WTC11 (cell line): ENCODE data around the gene GALNT16. TPM values are rescaled to one million over a fixed set of nuclear protein-coding genes. Genes with fewer than 3 reads are reported as not detected.

Source experiments
- ATAC-seq: fragments of 200-7000 bp; cut with Tn5 transposase; 2 replicates; pipeline ENCODE4 v1.10.0; 2021; ENCODE audit warnings: mild to moderate bottlenecking, moderate library complexity
- Bru-seq: library from RNA; stranded (reverse); fragments of 400-500 nt; gene quantifications from one replicate; lab custom pipeline; 2021; lab: Mats Ljungman, UMichigan
- CTCF ChIA-PET: fragments of 300-600 bp; sonication (Branson Sonifier 250); formaldehyde crosslinking; loops from one replicate; lab custom pipeline; 2021; ENCODE audit warnings: antibody characterized with exemption; lab: Charles Lee
- POLR2A ChIA-PET: fragments of 350-600 bp; sonication (Branson Sonifier 250); formaldehyde crosslinking; loops from one replicate; lab custom pipeline; 2021; ENCODE audit warnings: antibody characterized with exemption; lab: Charles Lee
- DNase-seq: peaks from one replicate; pipeline ENCODE4 v3.0.0; 2021; ENCODE audit warnings: low spot score
- H3K27ac Mint-ChIP-seq: 2 replicates; pipeline ENCODE4 v1.8.0; 2021; ENCODE audit warnings: mixed read lengths
- H3K27me3 Mint-ChIP-seq: 2 replicates; pipeline ENCODE4 v1.8.0; 2021; ENCODE audit warnings: low read depth, mild to moderate bottlenecking, moderate library complexity, mixed read lengths
- H3K36me3 Mint-ChIP-seq: 2 replicates; pipeline ENCODE4 v1.8.0; 2021; ENCODE audit warnings: mixed read lengths
- H3K4me1 Mint-ChIP-seq: 2 replicates; pipeline ENCODE4 v1.8.0; 2022; ENCODE audit warnings: mixed read lengths
- H3K4me3 Mint-ChIP-seq: 2 replicates; pipeline ENCODE4 v1.8.0; 2021; ENCODE audit warnings: mild to moderate bottlenecking, moderate library complexity, mixed read lengths
- H3K9me3 Mint-ChIP-seq: 2 replicates; pipeline ENCODE4 v1.8.0; 2021; ENCODE audit warnings: mixed read lengths
- ESRRA ChIP-seq: sonication (generic); formaldehyde crosslinking; IDR thresholded peaks from 2 replicates; pipeline ENCODE4 v1.8.1; 2022; ENCODE audit warnings: mild to moderate bottlenecking, missing genetic modification reagents, borderline replicate concordance
- FOXJ3 ChIP-seq: sonication (generic); formaldehyde crosslinking; IDR thresholded peaks from 2 replicates; pipeline ENCODE4 v1.9.0; 2021; ENCODE audit warnings: missing genetic modification reagents, mild to moderate bottlenecking, borderline replicate concordance
- FOXP1 ChIP-seq: sonication (generic); formaldehyde crosslinking; IDR thresholded peaks from 2 replicates; pipeline ENCODE4 v1.8.0; 2022; ENCODE audit warnings: missing genetic modification reagents, mild to moderate bottlenecking, moderate library complexity, borderline replicate concordance
- GRHL2 ChIP-seq: fragments of 250-450 bp; sonication (Bioruptor Pico); IDR thresholded peaks from 2 replicates; pipeline ENCODE4 v1.8.0; 2022; ENCODE audit warnings: mild to moderate bottlenecking, moderate library complexity; ENCODE audit not compliant: insufficient replicate concordance, severe bottlenecking
- GTF2I ChIP-seq: fragments of 250-450 bp; sonication (Bioruptor Pico); conservative IDR thresholded peaks from 2 replicates; pipeline ENCODE4 v1.4.0; 2021; ENCODE audit warnings: mild to moderate bottlenecking
- HMGA2 ChIP-seq: fragments of 250-450 bp; sonication (Bioruptor Pico); IDR thresholded peaks from 2 replicates; pipeline ENCODE4 v1.4.0; 2021; ENCODE audit warnings: mild to moderate bottlenecking, moderate library complexity
- NFATC4 ChIP-seq: fragments of 250-450 bp; sonication (Bioruptor Pico); IDR thresholded peaks from 2 replicates; pipeline ENCODE4 v1.9.0; 2021; ENCODE audit warnings: mild to moderate bottlenecking
- NR1H2 ChIP-seq: sonication (generic); formaldehyde crosslinking; IDR thresholded peaks from 2 replicates; pipeline ENCODE4 v1.9.0; 2021; ENCODE audit warnings: mild to moderate bottlenecking, moderate library complexity, missing genetic modification reagents
- OVOL2 ChIP-seq: fragments of 250-450 bp; sonication (Bioruptor Pico); IDR thresholded peaks from 2 replicates; pipeline ENCODE4 v1.9.0; 2021; ENCODE audit warnings: mild to moderate bottlenecking, borderline replicate concordance
- RORB ChIP-seq: fragments of 250-450 bp; sonication (Bioruptor Pico); IDR thresholded peaks from 2 replicates; pipeline ENCODE4 v1.9.0; 2021; ENCODE audit warnings: mild to moderate bottlenecking
- SP1 ChIP-seq: sonication (generic); formaldehyde crosslinking; conservative IDR thresholded peaks from 2 replicates; pipeline ENCODE4 v1.8.1; 2022; ENCODE audit warnings: missing genetic modification reagents
- TEAD1 ChIP-seq: sonication (generic); formaldehyde crosslinking; IDR thresholded peaks from 2 replicates; pipeline ENCODE4 v1.8.0; 2022; ENCODE audit warnings: mild to moderate bottlenecking, missing genetic modification reagents
- TP53 ChIP-seq: sonication (generic); formaldehyde crosslinking; IDR thresholded peaks from 2 replicates; pipeline ENCODE4 v1.8.1; 2023; ENCODE audit warnings: mild to moderate bottlenecking, missing genetic modification reagents
- ZNF232 ChIP-seq: sonication (generic); formaldehyde crosslinking; IDR thresholded peaks from 2 replicates; pipeline ENCODE4 v1.8.0; 2022; ENCODE audit warnings: mild to moderate bottlenecking, missing genetic modification reagents
- ZNF263 ChIP-seq: sonication (generic); formaldehyde crosslinking; IDR thresholded peaks from 2 replicates; pipeline ENCODE4 v1.8.1; 2022; ENCODE audit warnings: low read depth, mild to moderate bottlenecking, moderate library complexity, missing genetic modification reagents
- long read RNA-seq, 3 experiments: library from RNA in 1 of 3; library from capped mRNA in 1 of 3; library from polyadenylated mRNA in 1 of 3; unstranded in 2 of 3; stranded (forward) in 1 of 3; transcript quantifications; one replicate each; pipeline ENCODE4 v2.0.0, GENCODE V29; 2021
- total RNA-seq: library from RNA; stranded (reverse); gene quantifications from 3 replicates; pipeline ENCODE4 v1.2.3, GENCODE V29; 2021
- TF ChIP-seq, protein P1 (sequence below): sonication (generic); formaldehyde crosslinking; IDR thresholded peaks from 2 replicates; pipeline ENCODE4 v1.8.1; 2023; ENCODE audit warnings: mild to moderate bottlenecking, moderate library complexity, missing genetic modification reagents
- TF ChIP-seq, protein P2 (sequence below): sonication (generic); formaldehyde crosslinking; IDR thresholded peaks from 2 replicates; pipeline ENCODE4 v1.8.0; 2022; ENCODE audit warnings: mild to moderate bottlenecking, missing genetic modification reagents
- TF ChIP-seq, protein P3 (sequence below): sonication (generic); formaldehyde crosslinking; IDR thresholded peaks from 2 replicates; pipeline ENCODE4 v1.8.0; 2022; ENCODE audit warnings: mild to moderate bottlenecking, missing genetic modification reagents
- TF ChIP-seq, protein P4 (sequence below): fragments of 200-600 bp; IDR thresholded peaks from 2 replicates; pipeline ENCODE4 v1.8.0; 2022; ENCODE audit warnings: antibody characterized with exemption
- TF ChIP-seq, protein P5 (sequence below): fragments of 250-450 bp; sonication (Bioruptor Pico); IDR thresholded peaks from 2 replicates; pipeline ENCODE4 v2.1.2; 2022; ENCODE audit warnings: mild to moderate bottlenecking, moderate library complexity
- TF ChIP-seq, protein P6 (sequence below): sonication (generic); formaldehyde crosslinking; IDR thresholded peaks from 2 replicates; pipeline ENCODE4 v1.8.1; 2023; ENCODE audit warnings: mild to moderate bottlenecking, missing genetic modification reagents, moderate library complexity
- TF ChIP-seq, protein P7 (sequence below): sonication (generic); formaldehyde crosslinking; IDR thresholded peaks from 2 replicates; pipeline ENCODE4 v1.8.1; 2022; ENCODE audit warnings: low read depth, missing genetic modification reagents, borderline replicate concordance

The GALNT16 gene
- total RNA-seq (3.0 to 4.5 TPM (median 3.8 TPM) in 3 replicates), Bru-seq, nascent RNA (percentile 30 among the genes with signal in this experiment)
- long read RNA-seq, experiment 1, full-length matches to known transcripts = 6 of 9 reads
- long read RNA-seq, experiment 1, partial matches to known transcripts = 1 of 9 reads
- long read RNA-seq, experiment 1, other reads (novel, unspliced or antisense) = 2 of 9 reads
- long read RNA-seq, experiment 2, full-length matches to known transcripts = 1 of 6 reads
- long read RNA-seq, experiment 2, partial matches to known transcripts = 3 of 6 reads
- long read RNA-seq, experiment 2, other reads (novel, unspliced or antisense) = 2 of 6 reads
- long read RNA-seq, experiment 3 = 0 reads

DNA sequence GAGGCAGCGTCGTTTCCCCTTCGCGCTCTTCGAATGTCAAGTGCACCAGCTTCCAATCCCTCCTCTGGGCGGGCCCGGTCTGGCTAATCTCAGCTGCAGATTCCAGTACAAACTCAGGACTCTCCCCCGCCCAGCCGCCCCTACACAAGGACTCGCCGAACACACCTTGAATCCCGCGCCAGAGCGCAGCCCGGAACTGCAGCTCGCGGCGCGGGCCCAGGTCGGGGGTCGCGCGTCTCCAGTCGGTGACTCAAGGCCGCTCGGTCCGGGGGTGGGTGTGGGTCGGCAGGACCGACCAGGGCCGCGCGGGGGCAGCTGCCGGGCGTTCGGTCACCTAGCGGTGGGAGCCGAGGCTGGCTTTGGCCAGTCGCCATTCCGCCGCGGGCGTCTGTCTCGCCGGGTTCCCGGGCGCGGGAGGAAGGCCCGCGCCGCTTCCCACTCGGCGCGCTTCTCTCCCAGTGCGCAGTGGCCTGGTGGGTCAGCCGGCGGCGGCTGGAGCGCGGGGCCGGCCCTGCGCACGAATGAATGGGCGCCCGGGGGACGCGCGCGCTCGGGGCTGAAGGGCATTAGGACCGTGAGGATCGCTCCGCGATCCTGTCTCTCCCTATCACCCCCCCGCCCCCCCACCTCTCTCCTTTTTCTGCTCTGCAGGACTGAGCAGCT lies at the start of gene GALNT16:
GALNT16 (plus strand) TSS at position 632 of the 663 bp plus-strand sequence. CDS start 133 bp downstream, outside the sequence.
- peaks cover 57% of the 10 kb centered on the region for H3K27me3 Mint-ChIP-seq
- peak within 1 kb of the TSS; percentile 79 for H3K4me3 Mint-ChIP-seq
- DNase-seq = peak; percentile 69
- no peaks in the 10 kb centered on the region for H3K9me3 Mint-ChIP-seq
- ChIA-PET POLR2A (interaction anchor here (0.6 to 1.1 kb wide), 2 partner anchors 68 to 138 kb away, joined by 3 to 4 read pairs; partner anchors contain the start of genes ERH, EXD2 and SLC39A9), CTCF (interaction anchor here (0.5 to 5.7 kb wide), 22 partner anchors 12 to 361 kb away, joined by 3 to 56 read pairs (median 4); partner anchors contain the start of gene DCAF5)
- H3K27ac Mint-ChIP-seq = no peak within 1 kb of the TSS
- peaks cover 21% of the 10 kb centered on the region for H3K4me1 Mint-ChIP-seq
- peak; percentile 23 for ATAC-seq
- no peaks in the 10 kb centered on the region for H3K36me3 Mint-ChIP-seq
- TF ChIP-seq TEAD1 (CRISPR knock-in tag) = no peak
- 0 out of 2 replicates have a peak, but pooled peaks have one; percentile 2 for TF ChIP-seq FOXP1 (CRISPR knock-in tag)
- TF ChIP-seq ZNF232 = 0 out of 2 replicates have a peak, but pooled peaks have one; percentile 52
- 0 out of 2 replicates have a peak, but pooled peaks have one; percentile 25 for TF ChIP-seq ESRRA (CRISPR knock-in tag)
- TF ChIP-seq, protein P1, sequence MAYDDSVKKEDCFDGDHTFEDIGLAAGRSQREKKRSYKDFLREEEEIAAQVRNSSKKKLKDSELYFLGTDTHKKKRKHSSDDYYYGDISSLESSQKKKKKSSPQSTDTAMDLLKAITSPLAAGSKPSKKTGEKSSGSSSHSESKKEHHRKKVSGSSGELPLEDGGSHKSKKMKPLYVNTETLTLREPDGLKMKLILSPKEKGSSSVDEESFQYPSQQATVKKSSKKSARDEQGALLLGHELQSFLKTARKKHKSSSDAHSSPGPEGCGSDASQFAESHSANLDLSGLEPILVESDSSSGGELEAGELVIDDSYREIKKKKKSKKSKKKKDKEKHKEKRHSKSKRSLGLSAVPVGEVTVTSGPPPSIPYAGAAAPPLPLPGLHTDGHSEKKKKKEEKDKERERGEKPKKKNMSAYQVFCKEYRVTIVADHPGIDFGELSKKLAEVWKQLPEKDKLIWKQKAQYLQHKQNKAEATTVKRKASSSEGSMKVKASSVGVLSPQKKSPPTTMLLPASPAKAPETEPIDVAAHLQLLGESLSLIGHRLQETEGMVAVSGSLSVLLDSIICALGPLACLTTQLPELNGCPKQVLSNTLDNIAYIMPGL (CRISPR knock-in tag) = peak; percentile 55; the same call in 1 of the 2 replicates
- TF ChIP-seq, all 79 proteins: peak for 4

DNA sequence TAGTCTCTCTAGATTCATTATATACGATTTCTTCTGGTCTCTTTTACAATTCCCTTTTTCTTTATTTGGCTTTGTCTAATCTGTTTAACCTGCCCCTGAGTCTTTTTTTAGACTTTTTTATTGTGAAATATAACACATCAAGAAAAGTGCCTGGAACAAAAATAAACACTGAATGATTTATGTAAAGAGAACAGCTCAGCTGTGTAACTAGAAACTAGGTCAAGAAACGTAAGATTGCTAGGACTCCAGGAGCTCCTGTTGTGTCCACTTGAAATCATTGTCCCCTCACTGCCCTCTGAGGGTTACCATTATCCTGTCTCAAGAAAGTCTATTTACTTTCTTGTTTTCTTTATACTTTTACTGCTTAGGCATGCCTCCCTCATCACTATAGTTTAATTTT lies 45.6 kb upstream of the GALNT16 start:
- no peak for ATAC-seq
- no peak for TF ChIP-seq FOXJ3 (CRISPR knock-in tag)
- no peak for TF ChIP-seq OVOL2 (CRISPR knock-in tag)
- TF ChIP-seq HMGA2 = no peak
- TF ChIP-seq RORB = no peak
- TF ChIP-seq, protein P2, sequence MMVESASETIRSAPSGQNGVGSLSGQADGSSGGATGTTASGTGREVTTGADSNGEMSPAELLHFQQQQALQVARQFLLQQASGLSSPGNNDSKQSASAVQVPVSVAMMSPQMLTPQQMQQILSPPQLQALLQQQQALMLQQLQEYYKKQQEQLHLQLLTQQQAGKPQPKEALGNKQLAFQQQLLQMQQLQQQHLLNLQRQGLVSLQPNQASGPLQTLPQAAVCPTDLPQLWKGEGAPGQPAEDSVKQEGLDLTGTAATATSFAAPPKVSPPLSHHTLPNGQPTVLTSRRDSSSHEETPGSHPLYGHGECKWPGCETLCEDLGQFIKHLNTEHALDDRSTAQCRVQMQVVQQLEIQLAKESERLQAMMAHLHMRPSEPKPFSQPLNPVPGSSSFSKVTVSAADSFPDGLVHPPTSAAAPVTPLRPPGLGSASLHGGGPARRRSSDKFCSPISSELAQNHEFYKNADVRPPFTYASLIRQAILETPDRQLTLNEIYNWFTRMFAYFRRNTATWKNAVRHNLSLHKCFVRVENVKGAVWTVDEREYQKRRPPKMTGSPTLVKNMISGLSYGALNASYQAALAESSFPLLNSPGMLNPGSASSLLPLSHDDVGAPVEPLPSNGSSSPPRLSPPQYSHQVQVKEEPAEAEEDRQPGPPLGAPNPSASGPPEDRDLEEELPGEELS (CRISPR knock-in tag) = no peak
- TF ChIP-seq, protein P3, sequence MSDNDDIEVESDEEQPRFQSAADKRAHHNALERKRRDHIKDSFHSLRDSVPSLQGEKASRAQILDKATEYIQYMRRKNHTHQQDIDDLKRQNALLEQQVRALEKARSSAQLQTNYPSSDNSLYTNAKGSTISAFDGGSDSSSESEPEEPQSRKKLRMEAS (CRISPR knock-in tag) = no peak
- no peak for TF ChIP-seq SP1 (CRISPR knock-in tag)
- TF ChIP-seq, protein P4, sequence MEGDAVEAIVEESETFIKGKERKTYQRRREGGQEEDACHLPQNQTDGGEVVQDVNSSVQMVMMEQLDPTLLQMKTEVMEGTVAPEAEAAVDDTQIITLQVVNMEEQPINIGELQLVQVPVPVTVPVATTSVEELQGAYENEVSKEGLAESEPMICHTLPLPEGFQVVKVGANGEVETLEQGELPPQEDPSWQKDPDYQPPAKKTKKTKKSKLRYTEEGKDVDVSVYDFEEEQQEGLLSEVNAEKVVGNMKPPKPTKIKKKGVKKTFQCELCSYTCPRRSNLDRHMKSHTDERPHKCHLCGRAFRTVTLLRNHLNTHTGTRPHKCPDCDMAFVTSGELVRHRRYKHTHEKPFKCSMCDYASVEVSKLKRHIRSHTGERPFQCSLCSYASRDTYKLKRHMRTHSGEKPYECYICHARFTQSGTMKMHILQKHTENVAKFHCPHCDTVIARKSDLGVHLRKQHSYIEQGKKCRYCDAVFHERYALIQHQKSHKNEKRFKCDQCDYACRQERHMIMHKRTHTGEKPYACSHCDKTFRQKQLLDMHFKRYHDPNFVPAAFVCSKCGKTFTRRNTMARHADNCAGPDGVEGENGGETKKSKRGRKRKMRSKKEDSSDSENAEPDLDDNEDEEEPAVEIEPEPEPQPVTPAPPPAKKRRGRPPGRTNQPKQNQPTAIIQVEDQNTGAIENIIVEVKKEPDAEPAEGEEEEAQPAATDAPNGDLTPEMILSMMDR = no peak
- TF ChIP-seq, protein P5, sequence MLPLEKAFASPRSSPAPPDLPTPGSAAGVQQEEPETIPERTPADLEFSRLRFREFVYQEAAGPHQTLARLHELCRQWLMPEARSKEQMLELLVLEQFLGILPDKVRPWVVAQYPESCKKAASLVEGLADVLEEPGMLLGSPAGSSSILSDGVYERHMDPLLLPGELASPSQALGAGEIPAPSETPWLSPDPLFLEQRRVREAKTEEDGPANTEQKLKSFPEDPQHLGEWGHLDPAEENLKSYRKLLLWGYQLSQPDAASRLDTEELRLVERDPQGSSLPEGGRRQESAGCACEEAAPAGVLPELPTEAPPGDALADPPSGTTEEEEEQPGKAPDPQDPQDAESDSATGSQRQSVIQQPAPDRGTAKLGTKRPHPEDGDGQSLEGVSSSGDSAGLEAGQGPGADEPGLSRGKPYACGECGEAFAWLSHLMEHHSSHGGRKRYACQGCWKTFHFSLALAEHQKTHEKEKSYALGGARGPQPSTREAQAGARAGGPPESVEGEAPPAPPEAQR (CRISPR knock-in tag) = no peak
- TF ChIP-seq, protein P6, sequence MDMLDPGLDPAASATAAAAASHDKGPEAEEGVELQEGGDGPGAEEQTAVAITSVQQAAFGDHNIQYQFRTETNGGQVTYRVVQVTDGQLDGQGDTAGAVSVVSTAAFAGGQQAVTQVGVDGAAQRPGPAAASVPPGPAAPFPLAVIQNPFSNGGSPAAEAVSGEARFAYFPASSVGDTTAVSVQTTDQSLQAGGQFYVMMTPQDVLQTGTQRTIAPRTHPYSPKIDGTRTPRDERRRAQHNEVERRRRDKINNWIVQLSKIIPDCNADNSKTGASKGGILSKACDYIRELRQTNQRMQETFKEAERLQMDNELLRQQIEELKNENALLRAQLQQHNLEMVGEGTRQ (CRISPR knock-in tag) = no peak
- TF ChIP-seq, protein P7, sequence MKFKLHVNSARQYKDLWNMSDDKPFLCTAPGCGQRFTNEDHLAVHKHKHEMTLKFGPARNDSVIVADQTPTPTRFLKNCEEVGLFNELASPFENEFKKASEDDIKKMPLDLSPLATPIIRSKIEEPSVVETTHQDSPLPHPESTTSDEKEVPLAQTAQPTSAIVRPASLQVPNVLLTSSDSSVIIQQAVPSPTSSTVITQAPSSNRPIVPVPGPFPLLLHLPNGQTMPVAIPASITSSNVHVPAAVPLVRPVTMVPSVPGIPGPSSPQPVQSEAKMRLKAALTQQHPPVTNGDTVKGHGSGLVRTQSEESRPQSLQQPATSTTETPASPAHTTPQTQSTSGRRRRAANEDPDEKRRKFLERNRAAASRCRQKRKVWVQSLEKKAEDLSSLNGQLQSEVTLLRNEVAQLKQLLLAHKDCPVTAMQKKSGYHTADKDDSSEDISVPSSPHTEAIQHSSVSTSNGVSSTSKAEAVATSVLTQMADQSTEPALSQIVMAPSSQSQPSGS (CRISPR knock-in tag) = no peak
- TF ChIP-seq ZNF263 (CRISPR knock-in tag) = no peak
- no peak for TF ChIP-seq NFATC4 (CRISPR knock-in tag)
- TF ChIP-seq NR1H2 (CRISPR knock-in tag) = no peak
- no peak for TF ChIP-seq GRHL2 (CRISPR knock-in tag)
- no peak for TF ChIP-seq TP53 (CRISPR knock-in tag)
- no peak for TF ChIP-seq GTF2I (CRISPR knock-in tag)
- ChIA-PET POLR2A (no interaction called here), CTCF (no interaction called here)
- Mint-ChIP-seq H3K4me1 (no peaks in the 10 kb centered on the region), H3K36me3 (peaks cover 42% of the 10 kb centered on the region), H3K4me3 (no peak overlapping the region), H3K27me3 (no peaks in the 10 kb centered on the region), H3K27ac (no peak overlapping the region), H3K9me3 (peaks cover 13% of the 10 kb centered on the region)
- no peak for DNase-seq
